HG02763 (cell line): ENCODE results near the gene FAM50B.

Experiments
- ATAC-seq: cut with Tn5 transposase; IDR thresholded peaks from one replicate; pipeline ENCODE4 v1.9.1; 2021; ENCODE audit warnings: mild to moderate bottlenecking, moderate library complexity; ENCODE audit not compliant: unreplicated experiment

Gene FAM50B

GRCh38 chr6:3819161-3820110 is 29.7 kb upstream of the FAM50B start:
- no peak for ATAC-seq

- no peak for ATAC-seq
These were observed 28.6 kb upstream of the FAM50B start for GRCh38 chr6:3820563-3820962.

GRCh38 chr6:3822747-3823445 is 26.3 kb upstream of the FAM50B start:
- no peak for ATAC-seq

- no peak for ATAC-seq
These were observed 25.5 kb upstream of the FAM50B start for GRCh38 chr6:3823671-3824070.

- ATAC-seq, result no peak
These were observed 23.8 kb upstream of the FAM50B start for GRCh38 chr6:3825331-3825831.

- ATAC-seq, result no peak
These were observed 23.2 kb upstream of the FAM50B start for GRCh38 chr6:3825851-3826581.

- ATAC-seq, result no peak
These were observed 19.9 kb upstream of the FAM50B start for GRCh38 chr6:3829285-3829684.

- ATAC-seq, result no peak
These were observed 18.4 kb upstream of the FAM50B start for GRCh38 chr6:3830806-3831205.

- ATAC-seq, result no peak
These were observed 17.2 kb upstream of the FAM50B start for GRCh38 chr6:3831761-3832530.

GRCh38 chr6:3835055-3835731 is 14.0 kb upstream of the FAM50B start:
- ATAC-seq, result no peak

- ATAC-seq, result no peak
These were observed 13.4 kb upstream of the FAM50B start for GRCh38 chr6:3835785-3836184.

- no peak for ATAC-seq
These were observed 12.6 kb upstream of the FAM50B start for GRCh38 chr6:3836566-3836965.

- no peak for ATAC-seq
These were observed 11.4 kb upstream of the FAM50B start for GRCh38 chr6:3837781-3838180.

GRCh38 chr6:3838992-3839867 is 9.9 kb upstream of the FAM50B start:
- no peak for ATAC-seq

GRCh38 chr6:3841066-3841454 is 8.1 kb upstream of the FAM50B start:
- ATAC-seq, result no peak

- ATAC-seq, result no peak
These were observed 7.2 kb upstream of the FAM50B start for GRCh38 chr6:3841711-3842565.

GRCh38 chr6:3843379-3844096 is 5.6 kb upstream of the FAM50B start:
- no peak for ATAC-seq
